KBM-7 (cell line): ENCODE data around the gene HTR3D.
"Not testable (repeated sequence)": the region's sequence is repeated elsewhere in the genome, so short reads cannot be mapped to it uniquely, and the experiment has no call there.

ENCODE experiments used
- DNase-seq: peaks from one replicate; pipeline ENCODE4 v3.0.0-alpha.2; 2015
- in situ Hi-C: fragments of 300-500 bp; cut with MboI; formaldehyde crosslinking; loops from 2 replicates; pipeline ENCODE4 v1.14.3; 2020; ENCODE audit warnings: low sequenced_read_pairs, low pct_unique_long_range_greater_than_20kb, mixed read lengths

HTR3D gene

GRCh38 chr3:184011937-184012889 lies 19.3 kb upstream of the HTR3D start:
- DNase-seq, result no peak
- in situ Hi-C loops, result no loop called here

- in situ Hi-C loops, result no loop called here
- no peak for DNase-seq
These were observed 16.0 kb upstream of the HTR3D start for GRCh38 chr3:184015381-184016019.

- DNase-seq, result no peak
- in situ Hi-C loops, result no loop called here
These were observed 15.4 kb upstream of the HTR3D start for GRCh38 chr3:184016169-184016570.

GRCh38 chr3:184016811-184017671 lies 14.5 kb upstream of the HTR3D start:
- DNase-seq, result peak; percentile 74
- in situ Hi-C loops, result no loop called here

- in situ Hi-C loops, result no loop called here
- DNase-seq, result peak; percentile 90
These were observed 13.7 kb upstream of the HTR3D start, which contains the start of gene ABCC5 for GRCh38 chr3:184017672-184018423. Gene ABCC5, minus strand, starts transcription at chr3:184017884. Its CDS starts 3,492 bp downstream, at chr3:184014392.

- in situ Hi-C loops, result no loop called here
- DNase-seq, result no peak
These were observed 13.0 kb upstream of the HTR3D start for GRCh38 chr3:184018424-184018973.

- in situ Hi-C loops, result no loop called here
- DNase-seq, result peak; percentile 52
These were observed 9.2 kb upstream of the HTR3D start for GRCh38 chr3:184022323-184022722.

GRCh38 chr3:184025256-184025655 lies 6.3 kb upstream of the HTR3D start:
- in situ Hi-C loops, DNase-seq: not testable (repeated sequence)

- in situ Hi-C loops, DNase-seq: not testable (repeated sequence)
These were observed 3.2 kb upstream of the HTR3D start for GRCh38 chr3:184028275-184028890.

- no peak for DNase-seq
- in situ Hi-C loops, result no loop called here
These were observed 2.1 kb upstream of the HTR3D start for GRCh38 chr3:184029443-184029842.

GRCh38 chr3:184030536-184030935 lies 1.0 kb upstream of the HTR3D start:
- in situ Hi-C loops, result no loop called here
- no peak for DNase-seq

GRCh38 chr3:184037816-184038215 lies 6.3 kb downstream of the HTR3D start:
- no peak for DNase-seq
- in situ Hi-C loops, result no loop called here

- in situ Hi-C loops, DNase-seq: not testable (repeated sequence)
These were observed 6.8 kb downstream of the HTR3D start for GRCh38 chr3:184038307-184038706.

GRCh38 chr3:184039414-184039813 lies 7.9 kb downstream of the HTR3D start:
- DNase-seq, result no peak
- in situ Hi-C loops, result no loop called here

- in situ Hi-C loops, result no loop called here
- peak; percentile 32 for DNase-seq
These were observed 8.5 kb downstream of the HTR3D start for GRCh38 chr3:184040010-184040409.

- in situ Hi-C loops, result no loop called here
- no peak for DNase-seq
These were observed 11.1 kb downstream of the HTR3D start for GRCh38 chr3:184042617-184043016.

GRCh38 chr3:184045995-184046394 lies 14.5 kb downstream of the HTR3D start:
- no peak for DNase-seq
- in situ Hi-C loops, result no loop called here

GRCh38 chr3:184050217-184050847 lies 18.8 kb downstream of the HTR3D start:
- in situ Hi-C loops, result no loop called here

More at GRCh38 chr3:184050217-184050847, 18.8 kb downstream of the HTR3D start:
- DNase-seq, result peak; percentile 18
